Measurements from ENCODE around the gene RMRP. TPM values are rescaled to one million over a fixed set of nuclear protein-coding genes. Genes with fewer than 3 reads are reported as not detected.

RMRP gene
- total RNA-seq (2021) (13,432 and 13,506 TPM in 2 replicates), Bru-seq, nascent RNA (percentile 32 among the genes with signal in this experiment), BruChase-seq, experiment 1, labeled RNA remaining after a 2-hour chase (not detected), BruChase-seq, experiment 2, labeled RNA remaining after a 6-hour chase (percentile 23 among the genes with signal in this experiment)
- long read RNA-seq, result 0 reads

DNA sequence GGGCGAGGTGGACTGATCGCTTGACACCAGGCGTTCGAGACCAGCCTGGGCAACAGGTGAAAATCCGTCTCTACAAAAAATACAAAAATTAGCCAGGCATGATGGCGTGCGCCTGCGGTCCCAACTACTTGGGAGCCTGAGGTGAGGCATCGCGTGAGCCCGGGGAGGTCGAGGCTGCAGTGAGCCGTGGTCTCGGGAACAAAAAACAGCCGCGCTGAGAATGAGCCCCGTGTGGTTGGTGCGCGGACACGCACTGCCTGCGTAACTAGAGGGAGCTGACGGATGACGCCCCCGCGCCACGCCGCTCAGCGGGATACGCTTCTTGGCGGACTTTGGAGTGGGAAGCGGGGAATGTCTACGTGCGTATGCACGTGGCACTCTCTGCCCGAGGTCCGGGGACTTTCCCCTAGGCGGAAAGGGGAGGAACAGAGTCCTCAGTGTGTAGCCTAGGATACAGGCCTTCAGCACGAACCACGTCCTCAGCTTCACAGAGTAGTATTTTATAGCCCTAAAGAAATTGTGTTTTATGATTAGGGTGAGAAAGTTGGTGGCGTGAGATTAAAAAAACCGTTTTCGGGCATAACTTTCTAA is at the start of gene RMRP:
RMRP (minus strand) TSS at position 474 of the 591 bp plus-strand sequence.
- DNase-seq, result peak; percentile 91
- ChIA-PET POLR2A (ENCODE audit: unreplicated experiment) (interaction anchor here (0.5 to 1.9 kb wide), 4 partner anchors 10 to 1010 kb away, joined by 3 to 28 read pairs (median 6); partner anchors contain the start of genes CREB3 and TLN1), CTCF (interaction anchor here (0.5 to 0.6 kb wide), 3 partner anchors 32 to 953 kb away, joined by 4 to 6 read pairs (median 6); partner anchors contain the start of gene TPM2)
- H3K27me3 ChIP-seq (ENCODE audit: insufficient read depth, low read depth), result no peaks in the 10 kb centered on the region
- no peaks in the 10 kb centered on the region for H3K9me2 ChIP-seq (ENCODE audit: insufficient read depth)
- peaks cover 26% of the 10 kb centered on the region for H3K4me1 ChIP-seq (replicated peaks; ENCODE audit: insufficient read depth)
- H3K27ac ChIP-seq, result peak within 1 kb of the TSS; percentile 94
- H4K20me1 ChIP-seq (ENCODE audit: insufficient read depth), result no peaks in the 10 kb centered on the region
- H3K4me3 ChIP-seq, result peak within 1 kb of the TSS; percentile 72
- H3K9me3 ChIP-seq (ENCODE audit: insufficient read depth, low read depth), result no peaks in the 10 kb centered on the region
- H3K79me2 ChIP-seq (ENCODE audit: low read depth), result no peaks in the 10 kb centered on the region
- intact Hi-C loops (cut with micrococcal nuclease; ENCODE audit: unreplicated experiment), result loop anchor here (1.0 to 5.0 kb wide), 4 partner anchors 40 to 250 kb away; partner anchors contain the start of genes CREB3, HRCT1, SPAAR and TESK1
- no peaks in the 10 kb centered on the region for H3K36me3 ChIP-seq (ENCODE audit: low read depth)
- H3K4me2 ChIP-seq, result peak within 1 kb of the TSS; percentile 80
- H3F3A ChIP-seq (ENCODE audit: insufficient read depth, low read depth), result peaks cover 28% of the 10 kb centered on the region; the same call in 1 of the 2 replicates
- no TSS peak for BruUV-seq (replicated peaks)
- TF ChIP-seq EZH2 (IDR thresholded peaks at IDR 0.05; ENCODE audit: low read depth), result no peak
- TF ChIP-seq, protein P1, sequence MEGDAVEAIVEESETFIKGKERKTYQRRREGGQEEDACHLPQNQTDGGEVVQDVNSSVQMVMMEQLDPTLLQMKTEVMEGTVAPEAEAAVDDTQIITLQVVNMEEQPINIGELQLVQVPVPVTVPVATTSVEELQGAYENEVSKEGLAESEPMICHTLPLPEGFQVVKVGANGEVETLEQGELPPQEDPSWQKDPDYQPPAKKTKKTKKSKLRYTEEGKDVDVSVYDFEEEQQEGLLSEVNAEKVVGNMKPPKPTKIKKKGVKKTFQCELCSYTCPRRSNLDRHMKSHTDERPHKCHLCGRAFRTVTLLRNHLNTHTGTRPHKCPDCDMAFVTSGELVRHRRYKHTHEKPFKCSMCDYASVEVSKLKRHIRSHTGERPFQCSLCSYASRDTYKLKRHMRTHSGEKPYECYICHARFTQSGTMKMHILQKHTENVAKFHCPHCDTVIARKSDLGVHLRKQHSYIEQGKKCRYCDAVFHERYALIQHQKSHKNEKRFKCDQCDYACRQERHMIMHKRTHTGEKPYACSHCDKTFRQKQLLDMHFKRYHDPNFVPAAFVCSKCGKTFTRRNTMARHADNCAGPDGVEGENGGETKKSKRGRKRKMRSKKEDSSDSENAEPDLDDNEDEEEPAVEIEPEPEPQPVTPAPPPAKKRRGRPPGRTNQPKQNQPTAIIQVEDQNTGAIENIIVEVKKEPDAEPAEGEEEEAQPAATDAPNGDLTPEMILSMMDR (conservative IDR thresholded peaks at IDR 0.05), result no peak; the same call in 1 of the 2 replicates
- H2AFZ ChIP-seq, result peak within 1 kb of the TSS; percentile 78

DNA sequence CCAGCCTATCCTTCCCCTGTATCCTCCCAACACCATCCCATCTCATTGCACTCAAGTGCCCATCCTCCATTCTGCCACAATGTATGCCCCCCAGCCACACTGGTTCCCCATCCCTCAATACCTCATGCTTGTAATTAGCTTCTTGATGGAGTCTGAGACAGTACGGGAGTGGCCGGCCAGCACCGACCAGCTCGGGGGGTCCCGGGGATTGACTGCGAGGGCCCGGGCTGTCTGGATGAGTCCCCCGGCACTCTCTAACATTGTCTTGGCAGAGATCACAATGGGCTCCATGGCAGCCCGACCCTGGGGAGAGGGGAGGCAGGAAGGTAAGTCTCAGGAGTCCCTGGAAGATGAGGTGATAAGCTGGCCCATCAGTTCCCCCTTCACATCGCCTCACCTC is 49.1 kb upstream of the RMRP start:
- no peaks in the 10 kb centered on the region for H3K36me3 ChIP-seq (ENCODE audit: low read depth)
- H3K4me2 ChIP-seq, result no peak overlapping the region
- DNase-seq, result no peak
- no peaks in the 10 kb centered on the region for H3K27me3 ChIP-seq (ENCODE audit: insufficient read depth, low read depth)
- no peaks in the 10 kb centered on the region for H3K79me2 ChIP-seq (ENCODE audit: low read depth)
- BruUV-seq (replicated peaks), result no TSS peak
- no peaks in the 10 kb centered on the region for H3K9me3 ChIP-seq (ENCODE audit: insufficient read depth, low read depth)
- no peak overlapping the region for H3K4me3 ChIP-seq
- no peaks in the 10 kb centered on the region for H4K20me1 ChIP-seq (ENCODE audit: insufficient read depth)
- POLR2A ChIA-PET (ENCODE audit: unreplicated experiment), result no interaction called here
- peaks cover 8% of the 10 kb centered on the region; the same call in 1 of the 2 replicates for H3F3A ChIP-seq (ENCODE audit: insufficient read depth, low read depth)
- intact Hi-C loops (cut with micrococcal nuclease; ENCODE audit: unreplicated experiment), result no loop called here
- H3K9me2 ChIP-seq (ENCODE audit: insufficient read depth), result no peaks in the 10 kb centered on the region
- CTCF ChIA-PET, result interaction anchor here (0.6 kb wide), 1 partner anchor 30 kb away, joined by 13 read pairs; no protein-coding TSS in a partner anchor
- H2AFZ ChIP-seq, result no peak overlapping the region
- H3K27ac ChIP-seq, result no peak overlapping the region
- peaks cover 9% of the 10 kb centered on the region for H3K4me1 ChIP-seq (replicated peaks; ENCODE audit: insufficient read depth)
- TF ChIP-seq, protein P1 (conservative IDR thresholded peaks at IDR 0.05), result no peak
- TF ChIP-seq EZH2 (IDR thresholded peaks at IDR 0.05; ENCODE audit: low read depth), result no peak

DNA sequence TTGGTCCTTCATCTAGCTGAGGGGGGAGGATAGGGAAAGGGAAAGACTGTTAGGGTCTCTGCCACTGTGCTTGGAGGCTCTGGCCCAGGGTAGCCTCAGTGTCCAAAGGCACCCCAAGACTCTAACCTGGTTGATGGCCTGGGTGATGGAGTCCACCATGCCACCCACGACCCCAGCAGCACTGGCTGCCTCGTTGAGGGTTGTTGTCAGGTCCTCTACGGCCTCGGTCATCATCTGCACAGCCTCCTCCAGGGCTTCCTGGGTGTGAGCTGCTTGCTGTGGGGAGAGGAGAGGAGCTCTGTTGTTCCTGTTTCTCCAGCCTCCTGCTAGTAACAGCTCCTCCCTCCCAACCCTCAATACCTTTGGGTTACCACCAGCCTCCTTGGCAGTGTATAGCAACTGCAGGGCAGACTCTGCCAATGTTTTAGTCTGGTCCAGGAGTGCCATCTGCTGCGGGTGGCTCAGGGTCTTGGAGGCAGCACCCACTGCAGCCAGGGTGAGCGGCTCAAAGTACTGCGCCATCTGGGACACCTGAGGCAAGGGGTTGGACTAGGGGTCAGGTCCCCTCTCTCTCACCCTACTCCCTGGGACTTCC is 48.1 kb upstream of the RMRP start:
- H3K27ac ChIP-seq, result no peak overlapping the region
- no peak for DNase-seq
- H3K36me3 ChIP-seq (ENCODE audit: low read depth), result no peaks in the 10 kb centered on the region
- no peak overlapping the region for H3K4me2 ChIP-seq
- H3K9me2 ChIP-seq (ENCODE audit: insufficient read depth), result no peaks in the 10 kb centered on the region
- no peaks in the 10 kb centered on the region for H3K4me1 ChIP-seq (replicated peaks; ENCODE audit: insufficient read depth)
- H2AFZ ChIP-seq, result no peak overlapping the region
- H3K27me3 ChIP-seq (ENCODE audit: insufficient read depth, low read depth), result no peaks in the 10 kb centered on the region
- CTCF ChIA-PET, result interaction anchor here (0.6 kb wide), 1 partner anchor 12 kb away, joined by 6 read pairs; no protein-coding TSS in a partner anchor
- BruUV-seq (replicated peaks), result no TSS peak
- POLR2A ChIA-PET (ENCODE audit: unreplicated experiment), result no interaction called here
- H3K79me2 ChIP-seq (ENCODE audit: low read depth), result no peaks in the 10 kb centered on the region
- H3K4me3 ChIP-seq, result no peak overlapping the region
- H3K9me3 ChIP-seq (ENCODE audit: insufficient read depth, low read depth), result no peaks in the 10 kb centered on the region
- TF ChIP-seq EZH2 (IDR thresholded peaks at IDR 0.05; ENCODE audit: low read depth), result no peak
- TF ChIP-seq, protein P1 (conservative IDR thresholded peaks at IDR 0.05), result no peak
- intact Hi-C loops (cut with micrococcal nuclease; ENCODE audit: unreplicated experiment), result no loop called here
- no peaks in the 10 kb centered on the region for H4K20me1 ChIP-seq (ENCODE audit: insufficient read depth)
- no peaks in the 10 kb centered on the region for H3F3A ChIP-seq (ENCODE audit: insufficient read depth, low read depth)

All from PC-9 (cell line).